SU-DHL-6 (cell line): ENCODE data around the gene LHX1.

Experiments used
- H2AFZ ChIP-seq: fragments of 200-600 bp; sonication (generic); 2 replicates; pipeline ENCODE4 v1.6.1; 2014; ENCODE audit warnings: low read depth, mild to moderate bottlenecking, moderate library complexity, mixed read lengths, antibody characterized with exemption, low read length; ENCODE audit not compliant: severe bottlenecking
- H3F3A ChIP-seq: fragments of 200-600 bp; shearing (Covaris generic); 2 replicates; pipeline ENCODE4 v1.6.0; 2016; ENCODE audit warnings: antibody characterized with exemption, mild to moderate bottlenecking; ENCODE audit not compliant: insufficient read depth
- H3K27ac ChIP-seq: fragments of 200-600 bp; sonication (generic); 2 replicates; pipeline ENCODE4 v1.5.1; 2016; ENCODE audit warnings: low read depth, mild to moderate bottlenecking, low read length, moderate library complexity, mixed read lengths
- H3K27me3 ChIP-seq: fragments of 200-600 bp; sonication (generic), shearing (Covaris generic); 2 replicates; pipeline ENCODE4 v1.6.0; 2014; ENCODE audit warnings: mild to moderate bottlenecking, low read length
- H3K36me3 ChIP-seq: fragments of 200-600 bp; sonication (generic); 2 replicates; pipeline ENCODE4 v1.6.1; 2014; ENCODE audit warnings: mild to moderate bottlenecking, low read length, mixed read lengths
- H3K4me2 ChIP-seq: fragments of 300-600, 200-600 bp; shearing (Covaris generic), sonication (generic); 2 replicates; pipeline ENCODE4 v1.6.0; 2014; ENCODE audit warnings: low read length, low read depth, mild to moderate bottlenecking; ENCODE audit not compliant: poor library complexity, severe bottlenecking
- H3K4me3 ChIP-seq: fragments of 200-600 bp; sonication (generic); 2 replicates; pipeline ENCODE4 v1.5.1; 2014; ENCODE audit warnings: antibody characterized with exemption, low read length, mild to moderate bottlenecking, mixed read lengths; ENCODE audit not compliant: insufficient read depth, poor library complexity, severe bottlenecking
- H3K79me2 ChIP-seq: fragments of 200-600 bp; sonication (generic); 2 replicates; pipeline ENCODE4 v1.6.1; 2014; ENCODE audit warnings: mild to moderate bottlenecking, low read length, moderate library complexity; ENCODE audit not compliant: insufficient read depth
- H3K9ac ChIP-seq: fragments of 200-600 bp; sonication (generic); 2 replicates; pipeline ENCODE4 v1.7.0; 2014; ENCODE audit warnings: mild to moderate bottlenecking, low read length
- H3K9me2 ChIP-seq: fragments of 200-600 bp; sonication (generic); replicated peaks from 2 replicates; pipeline ENCODE4 v1.6.1; 2014; ENCODE audit warnings: low read length; ENCODE audit not compliant: insufficient read depth
- H3K9me3 ChIP-seq: fragments of 200-600 bp; sonication (generic); 2 replicates; pipeline ENCODE4 v1.6.1; 2014; ENCODE audit warnings: low read length, mixed read lengths; ENCODE audit not compliant: insufficient read depth
- H4K20me1 ChIP-seq: fragments of 200-600 bp; sonication (generic); 2 replicates; pipeline ENCODE4 v1.6.1; 2014; ENCODE audit warnings: low read depth, mild to moderate bottlenecking, antibody characterized with exemption, low read length, moderate library complexity, mixed read lengths
- EZH2phosphoT487 ChIP-seq: fragments of 200-600 bp; sonication (generic), shearing (Covaris generic); conservative IDR thresholded peaks from 2 replicates; pipeline ENCODE4 v1.6.1; 2018; ENCODE audit warnings: mild to moderate bottlenecking, antibody characterized with exemption, low read length, moderate library complexity, mixed read lengths
- TF ChIP-seq, protein P1 (sequence below): fragments of 200-600 bp; sonication (generic); IDR thresholded peaks from one replicate; pipeline ENCODE4 v1.5.1; 2017; ENCODE audit warnings: antibody characterized with exemption, mild to moderate bottlenecking, low read length, moderate library complexity; ENCODE audit not compliant: insufficient read depth, poor library complexity, severe bottlenecking

Gene LHX1

GRCh38 chr17:36913132-36913531 lies 24.1 kb upstream of the LHX1 start:
- Histone ChIP-seq H3K27ac (no peak overlapping the region), H3K9me2 (no peaks in the 10 kb centered on the region), H2AFZ (no peak overlapping the region), H3K9ac (no peak overlapping the region), H3K4me3 (no peak overlapping the region), H3K36me3 (no peaks in the 10 kb centered on the region), H3K27me3 (no peaks in the 10 kb centered on the region), H4K20me1 (no peaks in the 10 kb centered on the region), H3F3A (no peaks in the 10 kb centered on the region), H3K79me2 (no peaks in the 10 kb centered on the region), H3K4me2 (no peak overlapping the region), H3K9me3 (no peaks in the 10 kb centered on the region)
- TF ChIP-seq, protein P1, sequence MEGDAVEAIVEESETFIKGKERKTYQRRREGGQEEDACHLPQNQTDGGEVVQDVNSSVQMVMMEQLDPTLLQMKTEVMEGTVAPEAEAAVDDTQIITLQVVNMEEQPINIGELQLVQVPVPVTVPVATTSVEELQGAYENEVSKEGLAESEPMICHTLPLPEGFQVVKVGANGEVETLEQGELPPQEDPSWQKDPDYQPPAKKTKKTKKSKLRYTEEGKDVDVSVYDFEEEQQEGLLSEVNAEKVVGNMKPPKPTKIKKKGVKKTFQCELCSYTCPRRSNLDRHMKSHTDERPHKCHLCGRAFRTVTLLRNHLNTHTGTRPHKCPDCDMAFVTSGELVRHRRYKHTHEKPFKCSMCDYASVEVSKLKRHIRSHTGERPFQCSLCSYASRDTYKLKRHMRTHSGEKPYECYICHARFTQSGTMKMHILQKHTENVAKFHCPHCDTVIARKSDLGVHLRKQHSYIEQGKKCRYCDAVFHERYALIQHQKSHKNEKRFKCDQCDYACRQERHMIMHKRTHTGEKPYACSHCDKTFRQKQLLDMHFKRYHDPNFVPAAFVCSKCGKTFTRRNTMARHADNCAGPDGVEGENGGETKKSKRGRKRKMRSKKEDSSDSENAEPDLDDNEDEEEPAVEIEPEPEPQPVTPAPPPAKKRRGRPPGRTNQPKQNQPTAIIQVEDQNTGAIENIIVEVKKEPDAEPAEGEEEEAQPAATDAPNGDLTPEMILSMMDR, result no peak

DNA sequence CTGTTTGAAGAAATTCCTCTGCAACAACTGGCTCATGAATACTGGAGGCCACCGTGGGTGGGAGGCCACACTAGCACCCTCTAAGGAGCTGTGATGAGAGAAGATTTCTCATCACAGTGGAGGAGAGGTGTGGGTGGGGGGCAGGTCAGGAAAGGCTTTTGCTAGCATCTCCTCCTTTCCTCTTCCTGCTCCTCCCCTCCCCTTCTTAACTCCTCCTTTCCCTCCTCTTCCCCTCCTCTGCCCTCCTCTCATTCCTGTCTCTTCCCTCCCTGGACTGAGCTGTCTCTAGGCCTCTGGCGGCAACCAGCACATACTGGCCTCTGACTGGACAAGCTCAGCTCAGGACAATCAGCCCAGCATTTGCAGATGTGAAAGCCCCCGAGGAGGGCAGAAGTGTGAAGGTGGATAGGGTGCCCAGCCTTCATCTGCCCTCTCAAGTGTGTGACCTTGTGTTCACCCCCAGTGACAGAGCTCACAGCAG lies 19.0 kb upstream of the LHX1 start:
- Histone ChIP-seq H3K27ac (no peak overlapping the region), H2AFZ (no peak overlapping the region), H3K9ac (no peak overlapping the region)

GRCh38 chr17:36919407-36919968 lies 17.8 kb upstream of the LHX1 start:
- H4K20me1 ChIP-seq, result no peaks in the 10 kb centered on the region
- no peaks in the 10 kb centered on the region for H3K27me3 ChIP-seq
- no peak overlapping the region for H2AFZ ChIP-seq
- H3K9me3 ChIP-seq, result no peaks in the 10 kb centered on the region
- H3K4me3 ChIP-seq, result no peak overlapping the region
- no peaks in the 10 kb centered on the region for H3F3A ChIP-seq
- no peaks in the 10 kb centered on the region for H3K9me2 ChIP-seq
- TF ChIP-seq EZH2phosphoT487, result no peak
- TF ChIP-seq, protein P1, result no peak
- H3K4me2 ChIP-seq, result no peak overlapping the region
- no peak overlapping the region for H3K9ac ChIP-seq
- no peaks in the 10 kb centered on the region for H3K36me3 ChIP-seq
- no peak overlapping the region for H3K27ac ChIP-seq
- no peaks in the 10 kb centered on the region for H3K79me2 ChIP-seq

More for the DNA sequence above, 19.0 kb upstream of the LHX1 start:
- no peaks in the 10 kb centered on the region for H3K27me3 ChIP-seq
- no peak overlapping the region for H3K4me3 ChIP-seq
- TF ChIP-seq, protein P1, result no peak
- no peaks in the 10 kb centered on the region for H3K9me3 ChIP-seq
- no peaks in the 10 kb centered on the region for H4K20me1 ChIP-seq
- no peaks in the 10 kb centered on the region for H3K9me2 ChIP-seq
- no peaks in the 10 kb centered on the region for H3K79me2 ChIP-seq
- H3K36me3 ChIP-seq, result no peaks in the 10 kb centered on the region
- no peaks in the 10 kb centered on the region for H3F3A ChIP-seq
- H3K4me2 ChIP-seq, result no peak overlapping the region
